ENCODE measurements around the gene CLDN2. TPM values are rescaled to one million over a fixed set of nuclear protein-coding genes. Genes with fewer than 3 reads are reported as not detected.

Gene CLDN2
- total and polyA plus RNA-seq, 2 donors, result under 0.01 to 0.05 TPM

DNA sequence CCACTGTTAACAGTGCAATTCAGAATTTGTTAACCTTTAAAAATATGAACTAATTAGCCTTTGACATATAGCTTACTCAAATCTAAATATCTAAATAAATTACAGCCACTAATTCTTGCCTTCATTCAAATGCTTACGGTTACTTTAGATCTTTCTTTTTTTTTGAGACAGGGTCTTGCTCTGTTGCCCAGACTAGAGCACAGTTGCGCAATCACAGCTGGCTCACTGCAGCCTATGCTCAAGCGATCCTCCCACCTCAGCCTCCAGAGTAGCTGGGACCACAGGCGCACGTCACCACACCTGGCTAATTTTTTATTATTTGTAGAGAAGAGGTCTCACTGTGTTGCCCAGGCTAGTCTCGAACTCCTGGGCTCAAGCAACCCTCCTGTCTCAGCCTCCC lies 31.0 kb downstream of the CLDN2 start:
- 95% methylated on average over 6 of the region's 6 CpGs for WGBS
- H3K4me1 ChIP-seq (ENCODE audit: control insufficient read depth in 2 of 2, insufficient read depth in 2 of 2, low read length in 2 of 2), result no peaks in the 10 kb centered on the region

DNA sequence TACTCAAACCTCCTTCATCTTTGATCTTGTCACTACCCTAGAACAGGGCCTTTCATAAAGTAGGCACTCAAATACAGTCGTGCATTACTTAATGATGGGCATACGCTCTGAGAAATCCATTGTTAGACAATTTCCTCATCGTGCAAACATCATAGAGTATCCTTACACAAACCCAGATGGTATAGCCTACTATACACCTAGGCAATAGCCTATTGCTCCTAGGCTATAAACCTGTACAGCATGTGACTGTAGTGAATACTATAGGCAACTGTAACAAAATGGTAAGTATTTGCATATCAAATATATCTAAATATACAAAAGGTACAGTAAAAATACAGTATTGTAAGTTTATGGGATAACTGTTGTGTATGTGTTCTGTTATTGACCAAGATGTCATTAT lies 31.9 kb downstream of the CLDN2 start:
- Histone ChIP-seq H3K27me3 (ENCODE audit: control insufficient read depth in 2 of 2, insufficient read depth in 1 of 2, low read length in 1 of 2) (no peaks in the 10 kb centered on the region), H3K36me3 (ENCODE audit: control insufficient read depth in 2 of 2, insufficient read depth in 2 of 2, low read length in 1 of 2) (no peaks in the 10 kb centered on the region), H3K9me3 (ENCODE audit: control insufficient read depth in 2 of 2, insufficient read depth in 1 of 2, low read length in 1 of 2) (no peaks in the 10 kb centered on the region), H3K4me1 (ENCODE audit: control insufficient read depth in 2 of 2, insufficient read depth in 2 of 2, low read length in 2 of 2) (no peaks in the 10 kb centered on the region), H3K27ac (ENCODE audit: low read depth in 1 of 2, low read length in 1 of 2) (no peak overlapping the region), H3K4me3 (ENCODE audit: low read length in 2 of 2) (no peak overlapping the region)
- DNase-seq (ENCODE audit: low read depth in 6 of 9, low spot score in 9 of 9), result no peak
- 95% methylated on average over 3 of the region's 3 CpGs for WGBS

More for the DNA sequence above, 31.0 kb downstream of the CLDN2 start:
- no peak overlapping the region for H3K4me3 ChIP-seq (ENCODE audit: low read length in 2 of 2)
- no peaks in the 10 kb centered on the region for H3K27me3 ChIP-seq (ENCODE audit: control insufficient read depth in 2 of 2, insufficient read depth in 1 of 2, low read length in 1 of 2)
- H3K36me3 ChIP-seq (ENCODE audit: control insufficient read depth in 2 of 2, insufficient read depth in 2 of 2, low read length in 1 of 2), result no peaks in the 10 kb centered on the region
- H3K27ac ChIP-seq (ENCODE audit: low read depth in 1 of 2, low read length in 1 of 2), result no peak overlapping the region
- no peak for DNase-seq (ENCODE audit: low read depth in 6 of 9, low spot score in 9 of 9)
- H3K9me3 ChIP-seq (ENCODE audit: control insufficient read depth in 2 of 2, insufficient read depth in 1 of 2, low read length in 1 of 2), result no peaks in the 10 kb centered on the region

GRCh38 chrX:106952538-106952937 lies 32.3 kb downstream of the CLDN2 start:
- H3K27me3 ChIP-seq (ENCODE audit: control insufficient read depth in 2 of 2, insufficient read depth in 1 of 2, low read length in 1 of 2), result no peaks in the 10 kb centered on the region
- DNase-seq (ENCODE audit: low read depth in 6 of 9, low spot score in 9 of 9), result no peak
- no peak overlapping the region for H3K4me3 ChIP-seq (ENCODE audit: low read length in 2 of 2)
- H3K36me3 ChIP-seq (ENCODE audit: control insufficient read depth in 2 of 2, insufficient read depth in 2 of 2, low read length in 1 of 2), result no peaks in the 10 kb centered on the region
- no peak overlapping the region for H3K27ac ChIP-seq (ENCODE audit: low read depth in 1 of 2, low read length in 1 of 2)
- no peaks in the 10 kb centered on the region for H3K4me1 ChIP-seq (ENCODE audit: control insufficient read depth in 2 of 2, insufficient read depth in 2 of 2, low read length in 2 of 2)
- WGBS, result 100% methylated on average over 2 of the region's 2 CpGs
- no peaks in the 10 kb centered on the region for H3K9me3 ChIP-seq (ENCODE audit: control insufficient read depth in 2 of 2, insufficient read depth in 1 of 2, low read length in 1 of 2)

GRCh38 chrX:106952988-106953387 lies 32.8 kb downstream of the CLDN2 start:
- 51% methylated on average over 1 of the region's 1 CpG for WGBS
- Histone ChIP-seq H3K27me3 (ENCODE audit: control insufficient read depth in 2 of 2, insufficient read depth in 1 of 2, low read length in 1 of 2) (no peaks in the 10 kb centered on the region), H3K36me3 (ENCODE audit: control insufficient read depth in 2 of 2, insufficient read depth in 2 of 2, low read length in 1 of 2) (no peaks in the 10 kb centered on the region), H3K27ac (ENCODE audit: low read depth in 1 of 2, low read length in 1 of 2) (no peak overlapping the region), H3K9me3 (ENCODE audit: control insufficient read depth in 2 of 2, insufficient read depth in 1 of 2, low read length in 1 of 2) (no peaks in the 10 kb centered on the region), H3K4me1 (ENCODE audit: control insufficient read depth in 2 of 2, insufficient read depth in 2 of 2, low read length in 2 of 2) (no peaks in the 10 kb centered on the region), H3K4me3 (ENCODE audit: low read length in 2 of 2) (no peak overlapping the region)
- DNase-seq (ENCODE audit: low read depth in 6 of 9, low spot score in 9 of 9), result no peak

GRCh38 chrX:106954041-106954440 lies 33.8 kb downstream of the CLDN2 start:
- Histone ChIP-seq H3K27me3 (ENCODE audit: control insufficient read depth in 2 of 2, insufficient read depth in 1 of 2, low read length in 1 of 2) (no peaks in the 10 kb centered on the region), H3K36me3 (ENCODE audit: control insufficient read depth in 2 of 2, insufficient read depth in 2 of 2, low read length in 1 of 2) (no peaks in the 10 kb centered on the region), H3K27ac (ENCODE audit: low read depth in 1 of 2, low read length in 1 of 2) (no peak overlapping the region), H3K4me1 (ENCODE audit: control insufficient read depth in 2 of 2, insufficient read depth in 2 of 2, low read length in 2 of 2) (no peaks in the 10 kb centered on the region), H3K4me3 (ENCODE audit: low read length in 2 of 2) (no peak overlapping the region), H3K9me3 (ENCODE audit: control insufficient read depth in 2 of 2, insufficient read depth in 1 of 2, low read length in 1 of 2) (no peaks in the 10 kb centered on the region)
- no peak for DNase-seq (ENCODE audit: low read depth in 6 of 9, low spot score in 9 of 9)
- 99% methylated on average over 4 of the region's 4 CpGs for WGBS

GRCh38 chrX:106955004-106955772 lies 35.0 kb downstream of the CLDN2 start:
- WGBS, result 90% methylated on average over 1 of the region's 1 CpG
- no peaks in the 10 kb centered on the region for H3K27me3 ChIP-seq (ENCODE audit: control insufficient read depth in 2 of 2, insufficient read depth in 1 of 2, low read length in 1 of 2)
- H3K4me3 ChIP-seq (ENCODE audit: low read length in 2 of 2), result no peak overlapping the region
- H3K36me3 ChIP-seq (ENCODE audit: control insufficient read depth in 2 of 2, insufficient read depth in 2 of 2, low read length in 1 of 2), result no peaks in the 10 kb centered on the region
- H3K27ac ChIP-seq (ENCODE audit: low read depth in 1 of 2, low read length in 1 of 2), result no peak overlapping the region
- DNase-seq (ENCODE audit: low read depth in 6 of 9, low spot score in 9 of 9), result no peak
- no peaks in the 10 kb centered on the region for H3K4me1 ChIP-seq (ENCODE audit: control insufficient read depth in 2 of 2, insufficient read depth in 2 of 2, low read length in 2 of 2)
- no peaks in the 10 kb centered on the region for H3K9me3 ChIP-seq (ENCODE audit: control insufficient read depth in 2 of 2, insufficient read depth in 1 of 2, low read length in 1 of 2)

DNA sequence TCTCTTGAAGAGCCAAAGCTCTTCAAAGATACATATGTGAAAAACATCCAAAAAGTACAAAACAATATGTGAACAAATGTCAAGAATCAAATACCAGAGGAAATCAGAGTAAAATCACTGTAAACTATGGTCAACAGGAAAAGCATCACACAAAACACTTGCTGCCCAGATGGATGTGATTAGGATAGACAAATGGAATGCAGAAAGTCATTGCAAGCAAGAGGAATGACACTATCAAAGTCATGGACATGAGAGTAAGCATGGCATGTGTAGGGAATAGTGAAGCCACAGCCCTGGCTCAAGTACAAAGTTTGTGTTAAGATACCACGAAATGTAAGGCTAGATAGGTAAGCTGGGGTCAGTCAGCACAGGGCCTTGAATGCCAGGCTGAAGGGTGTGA lies 37.7 kb downstream of the CLDN2 start:
- no peak overlapping the region for H3K4me3 ChIP-seq (ENCODE audit: low read length in 2 of 2)
- H3K9me3 ChIP-seq (ENCODE audit: control insufficient read depth in 2 of 2, insufficient read depth in 1 of 2, low read length in 1 of 2), result no peaks in the 10 kb centered on the region
- no peaks in the 10 kb centered on the region for H3K36me3 ChIP-seq (ENCODE audit: control insufficient read depth in 2 of 2, insufficient read depth in 2 of 2, low read length in 1 of 2)
- no peak overlapping the region for H3K27ac ChIP-seq (ENCODE audit: low read depth in 1 of 2, low read length in 1 of 2)
- no peaks in the 10 kb centered on the region for H3K4me1 ChIP-seq (ENCODE audit: control insufficient read depth in 2 of 2, insufficient read depth in 2 of 2, low read length in 2 of 2)
- H3K27me3 ChIP-seq (ENCODE audit: control insufficient read depth in 2 of 2, insufficient read depth in 1 of 2, low read length in 1 of 2), result no peaks in the 10 kb centered on the region
- no peak for DNase-seq (ENCODE audit: low read depth in 6 of 9, low spot score in 9 of 9)
- 97% methylated on average over 1 of the region's 1 CpG for WGBS

GRCh38 chrX:106959901-106960300 lies 39.7 kb downstream of the CLDN2 start:
- Histone ChIP-seq H3K27me3 (ENCODE audit: control insufficient read depth in 2 of 2, insufficient read depth in 1 of 2, low read length in 1 of 2) (no peaks in the 10 kb centered on the region), H3K27ac (ENCODE audit: low read depth in 1 of 2, low read length in 1 of 2) (no peak overlapping the region), H3K4me1 (ENCODE audit: control insufficient read depth in 2 of 2, insufficient read depth in 2 of 2, low read length in 2 of 2) (no peaks in the 10 kb centered on the region), H3K4me3 (ENCODE audit: low read length in 2 of 2) (no peak overlapping the region), H3K9me3 (ENCODE audit: control insufficient read depth in 2 of 2, insufficient read depth in 1 of 2, low read length in 1 of 2) (no peaks in the 10 kb centered on the region), H3K36me3 (ENCODE audit: control insufficient read depth in 2 of 2, insufficient read depth in 2 of 2, low read length in 1 of 2) (no peaks in the 10 kb centered on the region)
- no peak for DNase-seq (ENCODE audit: low read depth in 6 of 9, low spot score in 9 of 9)
- 90% methylated on average over 2 of the region's 2 CpGs for WGBS

GRCh38 chrX:106963111-106963510 lies 42.9 kb downstream of the CLDN2 start:
- Histone ChIP-seq H3K4me1 (ENCODE audit: control insufficient read depth in 2 of 2, insufficient read depth in 2 of 2, low read length in 2 of 2) (no peaks in the 10 kb centered on the region), H3K27me3 (ENCODE audit: control insufficient read depth in 2 of 2, insufficient read depth in 1 of 2, low read length in 1 of 2) (no peaks in the 10 kb centered on the region), H3K9me3 (ENCODE audit: control insufficient read depth in 2 of 2, insufficient read depth in 1 of 2, low read length in 1 of 2) (no peaks in the 10 kb centered on the region), H3K27ac (ENCODE audit: low read depth in 1 of 2, low read length in 1 of 2) (no peak overlapping the region), H3K36me3 (ENCODE audit: control insufficient read depth in 2 of 2, insufficient read depth in 2 of 2, low read length in 1 of 2) (no peaks in the 10 kb centered on the region), H3K4me3 (ENCODE audit: low read length in 2 of 2) (no peak overlapping the region)
- DNase-seq (ENCODE audit: low read depth in 6 of 9, low spot score in 9 of 9), result no peak

Measured in thymus (tissue), 11 donors.